K562 treated with DMSO at 1 percent for 12 hours (cell line): Measurements from ENCODE around the gene SPTLC1. TPM values are rescaled to one million over a fixed set of nuclear protein-coding genes. Genes with fewer than 3 reads are reported as not detected.

Experiments
- total RNA-seq: library from RNA; unstranded; fragments of 300-600 nt; gene quantifications from 2 replicates; pipeline ENCODE4 v1.2.3, GENCODE V29; 2022; ENCODE audit not compliant: insufficient read depth

The SPTLC1 gene
- 22.7 and 61.3 TPM in 2 replicates for total RNA-seq

GRCh38 chr9:92115071-92115858, at the start of gene SPTLC1:
TSS of gene SPTLC1 (minus strand) at chr9:92115413. CDS start at chr9:92115370, 43 bp downstream.

Other genes with a start within 250 kb of the SPTLC1 start
- 10.8 and 24.7 TPM in 2 replicates for gene ROR2, start 165.2 kb downstream of the SPTLC1 start, total RNA-seq
- 84.7 and 233 TPM in 2 replicates for gene IARS1, start 178.3 kb upstream of the SPTLC1 start, total RNA-seq
- 15.1 and 37.2 TPM in 2 replicates for gene NOL8, start 209.9 kb upstream of the SPTLC1 start, total RNA-seq
- gene CENPP, start 210.5 kb upstream of the SPTLC1 start, total RNA-seq = 4.1 and 9.7 TPM in 2 replicates